ENCODE data around the gene LPCAT3.

GRCh38 chr12:7042842-7043241 lies 24.6 kb upstream of the LPCAT3 start:
- no peak for TF ChIP-seq GATA2 (IDR thresholded peaks at IDR 0.05; ENCODE audit: low read depth, low read length)
- TF ChIP-seq GATA3 (IDR thresholded peaks at IDR 0.05; ENCODE audit: low read depth, low read length), result no peak
